SH-SY5Y (cell line): ENCODE data around the gene DPH7.

Experiments
- GATA2 ChIP-seq: IDR thresholded peaks from 2 replicates; pipeline ENCODE4 v1.6.1; 2011; ENCODE audit warnings: mild to moderate bottlenecking, low read depth, low read length
- GATA3 ChIP-seq: IDR thresholded peaks from 2 replicates; pipeline ENCODE4 v1.6.1; 2011; ENCODE audit warnings: low read depth, mild to moderate bottlenecking, low read length, moderate library complexity

DNA sequence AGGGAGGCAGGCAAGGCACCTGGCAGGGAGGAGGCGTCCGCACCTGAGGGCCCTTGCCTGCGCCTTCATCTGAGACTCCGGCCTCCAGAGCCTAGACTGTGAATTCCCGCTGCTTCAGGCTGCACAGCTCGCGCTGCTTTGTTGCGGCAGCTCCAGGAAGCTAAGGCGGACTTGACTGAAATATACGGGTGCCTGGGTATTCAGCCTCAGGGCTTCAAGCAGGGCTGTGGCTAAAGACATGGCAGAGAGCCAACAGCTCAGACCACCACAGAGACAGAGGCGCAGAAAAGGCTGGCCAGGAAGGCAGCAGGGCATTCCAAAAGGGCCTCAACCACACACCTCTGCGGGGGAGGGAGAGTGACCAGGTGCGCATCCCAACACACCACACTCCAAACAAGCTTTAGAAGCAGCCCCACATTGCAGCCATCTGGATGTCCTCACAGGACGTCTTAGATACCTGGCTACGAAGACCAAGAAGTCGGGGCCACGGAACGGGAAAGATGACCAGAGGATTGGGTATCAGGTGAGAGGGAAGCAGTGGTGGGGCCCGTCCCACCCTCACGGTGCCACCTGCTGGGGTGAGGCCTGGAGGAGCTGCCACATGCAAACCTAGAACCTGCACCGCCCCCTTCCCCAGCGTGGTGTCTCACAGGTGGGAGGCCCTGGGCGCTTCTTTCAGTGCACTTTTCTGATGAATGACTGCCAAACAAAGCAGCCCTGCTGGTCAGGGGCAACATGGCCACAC lies 1.7 kb upstream of the DPH7 start:
- TF ChIP-seq GATA3, result no peak
- TF ChIP-seq GATA2, result no peak
